Keratinocyte (primary cell): ENCODE measurements around the gene ETFA. TPM values are rescaled to one million over a fixed set of nuclear protein-coding genes. Genes with fewer than 3 reads are reported as not detected.

ENCODE experiments used
- DNase-seq: peaks from one replicate; pipeline ENCODE4 v3.0.0-alpha.2; 2011; ENCODE audit warnings: low read depth, missing footprints, low spot score
- FAIRE-seq: peaks from 2 replicates; lab custom pipeline; 2011; peaks lifted over from hg19 to GRCh38; lab: Jason Lieb, UNC
- H2AFZ ChIP-seq: 2 replicates; pipeline ENCODE4 v1.6.0; 2012; ENCODE audit warnings: low read length, control low read depth, inconsistent platforms; ENCODE audit not compliant: control insufficient read depth
- H3K27ac ChIP-seq: 2 replicates; pipeline ENCODE4 v1.5.1; 2011; ENCODE audit warnings: low read length; ENCODE audit not compliant: control insufficient read depth, insufficient read depth
- H3K27me3 ChIP-seq: 3 replicates; pipeline ENCODE4 v1.6.0; 2011; ENCODE audit warnings: low read length; ENCODE audit not compliant: control insufficient read depth, insufficient read depth; ENCODE audit errors: extremely low read depth
- H3K36me3 ChIP-seq, 2 experiments: 2 replicates in 1 of 2; 3 replicates in 1 of 2; pipeline ENCODE4 v1.5.1; 2011; ENCODE audit warnings: low read length in 2 of 2, mild to moderate bottlenecking in 1 of 2; ENCODE audit not compliant: control insufficient read depth in 2 of 2, insufficient read depth in 2 of 2; ENCODE audit errors: extremely low read depth in 1 of 2
- H3K4me1 ChIP-seq: 3 replicates; pipeline ENCODE4 v1.5.1; 2011; ENCODE audit warnings: low read length; ENCODE audit not compliant: control insufficient read depth, insufficient read depth; ENCODE audit errors: extremely low read depth
- H3K4me2 ChIP-seq: 3 replicates; pipeline ENCODE4 v1.6.0; 2011; ENCODE audit warnings: low read depth, low read length; ENCODE audit not compliant: control insufficient read depth, insufficient read depth; ENCODE audit errors: extremely low read depth
- H3K4me3 ChIP-seq, 3 experiments: fragments of 200-600 bp in 1 of 3; sonication (generic) in 1 of 3; 2 replicates in 2 of 3; 3 replicates in 1 of 3; pipeline ENCODE4 v1.5.1; 2011 to 2016; ENCODE audit warnings: low read length in 3 of 3, mild to moderate bottlenecking in 3 of 3, control low read depth in 2 of 3, inconsistent platforms in 1 of 3, low read depth in 1 of 3, mixed read lengths in 1 of 3, mixed run types in 1 of 3, moderate library complexity in 1 of 3; ENCODE audit not compliant: control insufficient read depth in 2 of 3, insufficient read depth in 2 of 3; ENCODE audit errors: extremely low read depth in 1 of 3
- H3K79me2 ChIP-seq: 2 replicates; pipeline ENCODE4 v1.6.0; 2012; ENCODE audit warnings: low read length; ENCODE audit not compliant: control insufficient read depth, insufficient read depth
- H3K9ac ChIP-seq: 3 replicates; pipeline ENCODE4 v1.6.0; 2011; ENCODE audit warnings: low read length; ENCODE audit not compliant: control insufficient read depth, insufficient read depth; ENCODE audit errors: extremely low read depth
- H3K9me1 ChIP-seq: 3 replicates; pipeline ENCODE4 v1.6.0; 2011; ENCODE audit warnings: low read length; ENCODE audit not compliant: control insufficient read depth, insufficient read depth; ENCODE audit errors: extremely low read depth
- H3K9me3 ChIP-seq: 2 replicates; pipeline ENCODE4 v1.5.1; 2012; ENCODE audit warnings: low read depth, low read length; ENCODE audit not compliant: control insufficient read depth
- H4K20me1 ChIP-seq: 3 replicates; pipeline ENCODE4 v1.6.0; 2011; ENCODE audit warnings: low read length; ENCODE audit not compliant: control insufficient read depth, insufficient read depth; ENCODE audit errors: extremely low read depth
- EZH2 ChIP-seq: IDR thresholded peaks from one replicate; pipeline ENCODE4 v1.6.1; 2012; ENCODE audit warnings: inconsistent platforms, mild to moderate bottlenecking, low read length, moderate library complexity
- dilution Hi-C: fragments of 300-500 bp; cut with MboI; formaldehyde crosslinking; loops from one replicate; pipeline ENCODE4 v1.7.0; 2020; ENCODE audit warnings: low sequenced_read_pairs; ENCODE audit not compliant: extremely low pct_ligation_motif_present
- polyA plus RNA-seq, 5 experiments: library from polyadenylated mRNA; depleted of rRNA in 3 of 5; stranded (reverse) in 3 of 5; stranded (forward) in 1 of 5; unstranded in 1 of 5; fragments of >200 nt; gene quantifications; 1 replicate in 1 of 5; 2 replicates in 3 of 5; 3 replicates in 1 of 5; pipeline versions ENCODE4 v1.2.1 to v1.2.3, GENCODE V29; 2011 to 2012; ENCODE audit warnings: missing spikeins in 2 of 5, low read depth in 1 of 5, low replicate concordance in 1 of 5
- TF ChIP-seq, protein P1 (sequence below), 3 experiments: IDR thresholded peaks in 1 of 3; conservative IDR thresholded peaks in 1 of 3; optimal IDR thresholded peaks in 1 of 3; 2 replicates in 2 of 3; 3 replicates in 1 of 3; pipeline versions ENCODE3 to v1.5.1; 2011; ENCODE audit warnings: low read length in 3 of 3, mild to moderate bottlenecking in 3 of 3, moderate library complexity in 2 of 3, control low read depth in 1 of 3, inconsistent platforms in 1 of 3; ENCODE audit not compliant: insufficient read depth in 2 of 3; ENCODE audit errors: extremely low read depth in 1 of 3

ETFA gene
- polyA plus RNA-seq, 1 donor (not counting 4 experiments of a cell fraction or from before 2014, with no cell fraction given): 230 TPM

DNA sequence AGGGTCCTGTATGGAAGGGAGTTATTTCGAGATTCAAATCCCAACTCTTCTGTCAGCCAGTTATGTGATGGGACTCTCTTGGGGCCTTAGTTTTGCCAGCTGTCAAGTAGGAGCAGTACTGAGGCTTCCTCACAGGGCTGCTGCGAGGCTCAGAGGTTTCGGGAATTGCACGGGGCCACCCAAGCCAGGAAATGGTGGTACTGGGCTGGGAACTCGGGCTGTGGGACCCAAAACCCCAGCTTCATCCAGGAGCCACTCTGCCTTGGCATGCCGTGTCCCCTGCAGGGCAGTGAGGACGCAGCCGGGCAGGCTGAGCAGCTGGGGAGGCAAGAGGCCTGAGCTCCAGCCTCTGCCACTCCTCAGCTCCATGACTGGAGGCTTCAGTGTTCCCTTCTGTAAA is 118.6 kb downstream of the ETFA start:
- H3K9me3 ChIP-seq: no peaks in the 10 kb centered on the region
- no peak for TF ChIP-seq EZH2
- TF ChIP-seq, protein P1, sequence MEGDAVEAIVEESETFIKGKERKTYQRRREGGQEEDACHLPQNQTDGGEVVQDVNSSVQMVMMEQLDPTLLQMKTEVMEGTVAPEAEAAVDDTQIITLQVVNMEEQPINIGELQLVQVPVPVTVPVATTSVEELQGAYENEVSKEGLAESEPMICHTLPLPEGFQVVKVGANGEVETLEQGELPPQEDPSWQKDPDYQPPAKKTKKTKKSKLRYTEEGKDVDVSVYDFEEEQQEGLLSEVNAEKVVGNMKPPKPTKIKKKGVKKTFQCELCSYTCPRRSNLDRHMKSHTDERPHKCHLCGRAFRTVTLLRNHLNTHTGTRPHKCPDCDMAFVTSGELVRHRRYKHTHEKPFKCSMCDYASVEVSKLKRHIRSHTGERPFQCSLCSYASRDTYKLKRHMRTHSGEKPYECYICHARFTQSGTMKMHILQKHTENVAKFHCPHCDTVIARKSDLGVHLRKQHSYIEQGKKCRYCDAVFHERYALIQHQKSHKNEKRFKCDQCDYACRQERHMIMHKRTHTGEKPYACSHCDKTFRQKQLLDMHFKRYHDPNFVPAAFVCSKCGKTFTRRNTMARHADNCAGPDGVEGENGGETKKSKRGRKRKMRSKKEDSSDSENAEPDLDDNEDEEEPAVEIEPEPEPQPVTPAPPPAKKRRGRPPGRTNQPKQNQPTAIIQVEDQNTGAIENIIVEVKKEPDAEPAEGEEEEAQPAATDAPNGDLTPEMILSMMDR (optimal IDR thresholded peaks at IDR 0.05 in 1 of 3, IDR thresholded peaks at IDR 0.05 in 1 of 3, conservative IDR thresholded peaks at IDR 0.05 in 1 of 3; ENCODE audit: extremely low read depth in 1 of 3, insufficient read depth in 2 of 3, low read length in 3 of 3): no peak
- dilution Hi-C loops: no loop called here
- no peak overlapping the region for H2AFZ ChIP-seq
- no peak overlapping the region for H3K9ac ChIP-seq
- FAIRE-seq (no peak), DNase-seq (no peak)
- H4K20me1 ChIP-seq: peaks cover 6% of the 10 kb centered on the region
- no peaks in the 10 kb centered on the region for H3K36me3 ChIP-seq
- H3K27me3 ChIP-seq: peaks cover 5% of the 10 kb centered on the region
- no peak overlapping the region for H3K4me3 ChIP-seq
- no peaks in the 10 kb centered on the region for H3K9me1 ChIP-seq
- no peaks in the 10 kb centered on the region for H3K79me2 ChIP-seq
- H3K4me1 ChIP-seq: peaks cover 25% of the 10 kb centered on the region
- H3K4me2 ChIP-seq: no peak overlapping the region
- no peak overlapping the region for H3K27ac ChIP-seq

DNA sequence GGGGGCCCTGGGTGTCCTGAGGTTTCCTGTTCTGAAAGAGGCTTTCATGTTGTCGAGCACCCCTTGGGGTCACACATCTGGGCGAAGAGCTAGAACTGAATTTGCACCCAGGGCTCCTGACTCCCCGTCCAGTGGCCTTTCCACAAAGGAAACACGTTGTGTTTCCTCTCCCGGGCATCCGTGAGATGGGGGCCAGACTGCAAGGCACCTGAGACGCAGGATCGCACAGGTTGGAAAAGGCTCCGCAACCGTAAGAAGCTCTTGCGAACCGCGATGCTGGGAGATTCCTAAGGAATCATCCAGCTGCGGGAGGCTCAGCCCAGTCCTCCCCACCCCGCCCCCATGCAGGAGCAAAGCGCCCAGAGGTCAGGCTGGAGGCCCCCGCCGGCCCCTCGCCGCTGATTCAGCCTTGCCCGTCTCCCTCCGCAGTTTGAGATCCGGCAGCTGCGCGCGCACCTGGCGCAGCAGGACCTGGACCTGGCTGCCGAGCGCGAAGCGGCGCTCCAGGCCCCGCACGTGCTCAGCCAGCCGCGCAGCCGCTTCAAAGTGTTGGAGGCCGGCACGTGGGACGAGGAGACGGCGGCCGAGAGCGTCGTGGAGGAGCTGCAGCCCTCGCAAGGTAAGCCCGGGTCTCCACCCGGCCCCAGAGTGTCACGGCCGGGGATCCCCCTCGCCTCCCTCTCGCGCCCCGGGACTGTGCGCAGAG is 119.6 kb downstream of the ETFA start:
- TF ChIP-seq, protein P1 (optimal IDR thresholded peaks at IDR 0.05 in 1 of 3, IDR thresholded peaks at IDR 0.05 in 1 of 3, conservative IDR thresholded peaks at IDR 0.05 in 1 of 3; ENCODE audit: extremely low read depth in 1 of 3, insufficient read depth in 2 of 3, low read length in 3 of 3): no peak
- no peak for TF ChIP-seq EZH2
- no peak overlapping the region for H3K27ac ChIP-seq
- H3K9ac ChIP-seq: no peak overlapping the region
- no peaks in the 10 kb centered on the region for H3K9me3 ChIP-seq
- H3K4me3 ChIP-seq: no peak overlapping the region
- no peaks in the 10 kb centered on the region for H3K36me3 ChIP-seq
- no peak overlapping the region for H3K4me2 ChIP-seq
- H3K27me3 ChIP-seq: peaks cover 5% of the 10 kb centered on the region
- H3K4me1 ChIP-seq: peaks cover 15% of the 10 kb centered on the region
- H4K20me1 ChIP-seq: peaks cover 3% of the 10 kb centered on the region
- no peaks in the 10 kb centered on the region for H3K9me1 ChIP-seq
- FAIRE-seq: no peak
- no peak overlapping the region for H2AFZ ChIP-seq
- no peak for DNase-seq
- dilution Hi-C loops: no loop called here
- no peaks in the 10 kb centered on the region for H3K79me2 ChIP-seq
